ENCODE data around the gene MAST2.
A peak's percentile ranks its signal among the peaks of the same experiment; 100 is the strongest.

MAST2 gene

GRCh38 chr1:45862008-45862407, 58.6 kb downstream of the MAST2 start:
- DNase-seq, result no peak

DNA sequence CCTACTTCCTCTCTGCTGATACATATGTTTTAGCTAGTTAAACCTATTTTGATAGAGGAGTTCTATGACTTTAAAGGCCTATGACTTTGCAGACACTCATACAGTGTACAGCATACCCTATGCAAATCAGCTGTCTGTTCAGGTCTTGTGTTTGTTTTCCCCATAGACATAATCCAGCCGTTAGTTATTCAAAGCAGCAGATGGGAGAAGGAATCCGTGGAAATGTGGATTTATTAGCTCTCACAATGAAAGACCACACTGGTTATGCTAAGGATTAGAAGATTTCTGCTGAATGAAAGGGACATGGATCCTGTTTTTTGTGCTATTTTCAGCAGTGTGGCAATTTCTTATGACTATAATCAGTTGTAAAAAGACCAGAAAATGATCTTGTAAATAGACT, 59.8 kb downstream of the MAST2 start:
- DNase-seq, result no peak

- no peak for DNase-seq
These were observed 61.0 kb downstream of the MAST2 start for GRCh38 chr1:45864167-45865106.

DNA sequence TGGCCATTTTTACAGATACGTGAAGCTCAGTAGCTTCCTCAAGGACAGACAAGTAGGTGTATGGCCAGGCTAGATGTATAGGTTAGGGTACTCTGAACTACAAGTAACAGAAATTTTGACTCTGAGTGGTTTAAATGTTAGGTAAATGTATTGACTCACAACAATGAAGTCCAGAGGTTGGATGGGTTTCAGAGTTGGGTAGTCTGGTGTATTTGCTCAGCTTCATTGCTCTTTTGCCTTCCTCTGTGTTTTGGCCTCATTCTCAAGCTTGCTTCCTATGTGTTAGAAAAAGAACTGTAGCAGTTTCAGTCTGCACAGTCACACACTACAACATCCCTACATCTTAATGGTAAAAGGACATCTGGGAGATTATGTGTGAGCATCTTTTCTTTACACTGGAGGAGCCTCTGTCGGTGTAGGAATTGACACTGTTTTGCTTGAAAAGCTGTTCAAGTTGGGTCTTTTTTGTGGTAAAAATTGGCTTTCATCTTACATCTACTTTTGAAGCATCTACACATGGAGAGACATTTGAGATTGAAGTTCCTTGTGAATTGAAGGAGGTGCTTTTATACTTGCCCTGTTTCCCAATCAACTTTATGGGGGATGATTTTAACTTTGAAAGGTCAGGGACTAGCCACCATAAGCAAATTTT, 64.4 kb downstream of the MAST2 start:
- no peak for DNase-seq

GRCh38 chr1:45868861-45869260, 65.4 kb downstream of the MAST2 start:
- no peak for DNase-seq

DNA sequence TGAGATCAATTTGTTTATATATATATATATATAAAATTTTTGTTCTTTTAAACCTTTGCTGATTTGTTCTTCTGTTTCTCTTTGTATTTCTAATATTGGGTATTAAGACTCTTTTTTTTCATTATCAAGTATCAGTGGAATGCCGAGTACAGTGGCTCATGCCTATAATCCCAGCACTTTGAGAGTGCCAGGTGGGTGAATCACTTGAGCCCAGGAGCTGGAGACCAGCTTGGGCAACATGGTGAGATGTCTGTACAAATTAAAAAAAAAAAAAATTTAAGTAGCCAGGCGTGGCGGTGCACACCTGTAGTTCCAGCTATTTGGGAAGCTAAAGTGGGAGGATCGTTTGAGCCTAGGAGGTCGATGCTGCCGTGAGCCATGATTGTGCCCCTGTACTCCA, 67.1 kb downstream of the MAST2 start:
- DNase-seq, result no peak

- DNase-seq, result peak; percentile 66
These were observed 68.9 kb downstream of the MAST2 start for GRCh38 chr1:45872173-45872801.

GRCh38 chr1:45876000-45876617, 72.7 kb downstream of the MAST2 start:
- DNase-seq, result peak; percentile 22

DNA sequence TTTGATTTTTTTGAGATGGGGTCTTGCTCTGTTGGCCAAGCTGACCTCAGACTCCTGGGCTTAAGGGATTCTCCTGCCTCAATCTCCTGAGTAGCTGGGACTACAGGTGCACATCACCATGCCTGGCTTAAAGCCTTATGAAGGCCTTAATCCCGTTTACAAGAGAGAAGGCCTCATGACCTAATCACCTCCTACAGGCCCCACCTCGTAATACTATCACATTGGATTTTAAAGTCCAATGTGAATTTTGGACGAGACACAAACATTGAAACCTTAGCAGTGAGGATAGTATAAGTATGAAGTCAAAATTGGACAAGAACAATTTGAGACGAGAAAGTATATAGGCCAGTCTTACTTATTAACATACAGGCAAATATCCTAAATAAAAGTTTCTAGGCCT, 73.9 kb downstream of the MAST2 start:
- no peak for DNase-seq

- DNase-seq, result no peak
These were observed 76.6 kb downstream of the MAST2 start for GRCh38 chr1:45879885-45880598.

DNA sequence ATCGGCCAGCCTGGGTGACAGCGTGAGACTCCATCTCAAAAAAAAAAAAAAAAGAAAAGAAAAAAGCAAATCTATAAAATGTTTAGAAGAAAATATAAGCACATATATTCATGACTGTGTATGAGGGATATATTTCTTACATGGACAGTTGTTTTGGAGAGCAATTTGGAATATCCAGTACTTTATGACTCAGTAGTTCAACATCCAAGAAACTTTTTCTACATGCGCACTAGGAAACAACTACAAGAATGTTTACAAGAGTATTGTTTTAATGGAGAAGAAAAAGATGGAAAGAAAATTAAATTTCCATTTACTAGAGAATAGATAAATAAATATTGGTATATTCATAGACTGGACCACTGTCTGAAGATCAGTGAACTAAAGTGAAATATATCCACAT, 77.5 kb downstream of the MAST2 start:
- DNase-seq, result peak; percentile 9

DNA sequence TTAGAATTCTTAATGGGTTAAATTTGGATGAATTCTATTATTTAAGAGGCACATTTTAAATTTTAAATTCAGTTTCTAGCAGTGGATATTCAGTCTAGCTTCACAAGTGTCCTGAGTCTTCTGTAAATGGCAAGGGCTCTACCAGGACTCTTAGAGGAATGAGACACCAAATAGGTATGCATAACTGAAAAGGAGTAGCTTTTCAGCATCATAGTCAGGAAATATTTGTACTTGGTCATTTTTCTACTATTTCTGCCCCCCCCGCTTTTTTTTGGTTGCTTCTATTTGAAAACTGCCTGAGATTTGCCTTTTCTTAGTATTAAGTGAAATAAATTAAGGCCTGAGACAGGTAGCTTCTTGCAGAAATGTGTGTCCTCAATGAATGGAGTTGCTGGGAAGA, 80.2 kb downstream of the MAST2 start:
- DNase-seq, result peak; percentile 51

- no peak for DNase-seq
These were observed 81.3 kb downstream of the MAST2 start for GRCh38 chr1:45884700-45885099.

- DNase-seq, result no peak
These were observed 82.8 kb downstream of the MAST2 start for GRCh38 chr1:45886229-45886628.

DNA sequence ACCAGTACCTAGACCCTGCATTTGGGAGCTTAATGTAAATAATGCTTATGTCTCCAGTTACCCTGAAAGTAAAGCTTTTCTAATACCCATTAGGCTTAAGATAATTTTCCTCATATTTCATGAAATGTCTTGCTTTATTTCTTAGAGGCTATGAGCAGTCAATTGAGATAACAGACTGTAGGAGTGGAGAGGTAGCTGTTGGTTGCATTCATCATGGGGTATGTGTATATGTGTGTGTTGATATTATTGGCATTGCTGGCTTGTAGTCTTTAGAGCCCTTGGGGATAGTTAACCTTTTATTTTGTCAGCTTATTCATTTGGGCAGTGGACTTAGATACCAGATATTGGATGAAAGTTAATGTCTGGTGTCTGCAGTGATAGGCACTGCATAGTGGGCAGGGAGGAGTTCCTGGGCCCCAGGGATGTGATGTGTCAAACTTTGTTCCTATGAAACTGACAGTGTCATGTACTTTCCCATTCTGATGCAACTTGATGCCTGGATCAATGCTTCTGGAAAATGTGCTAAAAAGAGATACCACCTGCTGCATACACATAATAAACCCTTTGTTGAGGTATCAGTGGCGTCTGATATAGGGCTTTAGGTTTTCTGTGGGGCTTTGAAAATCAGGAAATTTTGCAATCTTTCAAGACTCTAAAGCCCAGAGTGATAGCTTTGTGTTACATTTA, 83.9 kb downstream of the MAST2 start:
- DNase-seq, result no peak

DNA sequence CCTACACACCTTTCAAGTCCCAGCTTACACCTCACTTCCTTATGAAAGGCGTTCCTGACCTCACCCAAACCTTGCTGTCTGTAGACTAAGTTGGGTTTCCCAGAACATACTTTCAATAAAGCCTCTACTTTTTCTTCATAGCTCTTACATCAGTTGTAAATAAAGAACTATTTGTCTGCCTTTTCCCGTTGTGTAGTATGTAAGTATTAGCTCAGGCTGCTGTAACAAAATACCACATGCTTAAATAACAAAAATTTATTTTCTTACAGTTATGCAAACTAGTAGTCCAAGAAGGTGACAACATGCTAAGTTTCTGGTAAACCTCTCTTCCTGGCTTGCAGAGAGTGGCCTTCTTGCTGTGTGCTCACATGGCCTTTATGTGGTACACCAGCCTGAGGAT, 86.7 kb downstream of the MAST2 start:
- no peak for DNase-seq

GRCh38 chr1:45891087-45891486, 87.7 kb downstream of the MAST2 start:
- DNase-seq, result no peak

DNA sequence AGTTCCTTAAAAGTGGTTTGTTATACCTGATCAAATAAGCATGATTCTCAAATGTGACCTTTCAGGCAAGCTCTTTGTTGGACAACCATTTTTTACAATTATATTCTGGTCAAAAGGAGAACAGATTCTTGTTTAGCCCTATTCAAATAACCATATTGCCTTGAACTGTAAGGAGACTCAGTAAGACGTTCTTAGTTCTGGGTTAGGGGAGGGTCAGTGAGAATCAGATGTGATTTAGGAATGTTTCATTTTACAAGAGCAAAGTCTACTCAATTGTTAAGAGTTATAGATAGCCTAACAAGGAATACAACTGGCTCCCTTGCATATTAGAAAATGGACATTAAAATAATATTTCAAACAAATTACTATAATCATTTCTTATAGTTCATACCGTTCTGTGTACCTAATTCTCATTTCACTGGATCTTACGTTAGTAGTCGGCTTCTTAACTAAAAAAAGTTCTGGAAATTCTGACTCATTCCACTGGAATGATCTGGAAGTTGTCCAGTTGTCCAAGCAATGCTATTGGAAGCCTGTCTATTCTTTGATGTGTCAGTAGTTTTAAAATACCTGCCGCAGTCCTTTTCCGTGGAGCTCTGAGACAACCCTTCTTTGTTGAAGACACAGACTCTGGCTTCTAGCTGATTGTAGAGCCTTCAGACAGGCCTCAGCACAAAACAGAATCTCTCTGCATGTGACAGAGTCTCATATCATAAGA, 88.8 kb downstream of the MAST2 start:
- peak; percentile 85 for DNase-seq

DNA sequence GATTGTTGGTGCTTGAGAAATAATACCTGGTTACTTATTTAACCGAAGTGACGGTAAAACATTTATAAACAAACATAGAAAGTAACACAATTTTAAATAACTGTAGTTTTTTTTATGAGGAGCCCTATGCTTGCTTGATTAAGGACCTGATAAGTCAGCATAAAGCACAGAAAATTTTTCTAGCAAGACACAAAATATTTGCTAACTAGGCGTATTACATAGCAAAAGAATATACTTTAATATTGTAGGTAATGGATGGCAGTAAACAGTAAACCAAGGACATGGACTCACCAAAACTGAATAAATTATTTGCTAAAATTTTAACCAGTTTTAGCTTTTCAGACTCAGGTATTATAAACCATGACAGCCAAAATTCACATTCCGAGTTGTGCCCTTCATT, 90.9 kb downstream of the MAST2 start:
- DNase-seq, result no peak

GRCh38 chr1:45894921-45895320, 91.5 kb downstream of the MAST2 start:
- no peak for DNase-seq

GRCh38 chr1:45895406-45895805, 92.0 kb downstream of the MAST2 start:
- no peak for DNase-seq

All from fibroblast of skin of right quadriceps (primary cell).